HepG2 (cell line): ENCODE measurements around the gene DSN1. TPM values are rescaled to one million over a fixed set of nuclear protein-coding genes. Genes with fewer than 3 reads are reported as not detected.
A peak's percentile ranks its signal among the peaks of the same experiment; 100 is the strongest.

Experiments
- AKAP8 ChIP-seq: sonication (generic); formaldehyde crosslinking; IDR thresholded peaks from 2 replicates; pipeline ENCODE4 v1.5.1; 2020; ENCODE audit warnings: mild to moderate bottlenecking, missing genetic modification reagents
- HMG20A ChIP-seq: IDR thresholded peaks from 2 replicates; pipeline ENCODE4 v1.6.1; 2016; ENCODE audit warnings: borderline replicate concordance
- MAF1 ChIP-seq: sonication (generic); formaldehyde crosslinking; IDR thresholded peaks from 2 replicates; pipeline ENCODE4 v1.5.0; 2020; ENCODE audit warnings: missing genetic modification reagents, borderline replicate concordance
- MAFF ChIP-seq: IDR thresholded peaks from 2 replicates; pipeline ENCODE4 v1.6.1; 2011; ENCODE audit warnings: low read depth, low read length, improper control_type of control experiment
- MBD4 ChIP-seq: IDR thresholded peaks from 2 replicates; pipeline ENCODE4 v1.6.1; 2012; ENCODE audit warnings: low read length, inconsistent platforms, borderline replicate concordance
- PRMT3 ChIP-seq: sonication (generic); formaldehyde crosslinking; IDR thresholded peaks from 2 replicates; pipeline ENCODE4 v1.8.1; 2022; ENCODE audit warnings: low read depth, mild to moderate bottlenecking, moderate library complexity, missing genetic modification reagents, borderline replicate concordance
- SIX1 ChIP-seq: sonication (generic); formaldehyde crosslinking; IDR thresholded peaks from 2 replicates; pipeline ENCODE4 v1.4.0; 2020; ENCODE audit warnings: missing genetic modification reagents, borderline replicate concordance
- SMAD1 ChIP-seq: sonication (generic); formaldehyde crosslinking; IDR thresholded peaks from 2 replicates; pipeline ENCODE4 v1.4.0; 2020; ENCODE audit warnings: missing genetic modification reagents, low read depth, mild to moderate bottlenecking, borderline replicate concordance
- THYN1 ChIP-seq: sonication (generic); formaldehyde crosslinking; IDR thresholded peaks from 2 replicates; pipeline ENCODE4 v1.8.1; 2023; ENCODE audit warnings: low read depth, mild to moderate bottlenecking, moderate library complexity, missing genetic modification reagents, borderline replicate concordance
- ZNF160 ChIP-seq: sonication (generic); formaldehyde crosslinking; IDR thresholded peaks from 2 replicates; pipeline ENCODE4 v1.8.0; 2022; ENCODE audit warnings: mild to moderate bottlenecking, inconsistent platforms, missing genetic modification reagents
- ZNF20 ChIP-seq: sonication (generic); formaldehyde crosslinking; IDR thresholded peaks from 2 replicates; pipeline ENCODE4 v1.4.0; 2020; ENCODE audit warnings: mild to moderate bottlenecking, moderate library complexity, missing genetic modification reagents
- ZNF547 ChIP-seq: sonication (generic); formaldehyde crosslinking; IDR thresholded peaks from 2 replicates; pipeline ENCODE4 v1.5.1; 2020; ENCODE audit warnings: mild to moderate bottlenecking, missing genetic modification reagents
- ZNF768 ChIP-seq: sonication (generic); formaldehyde crosslinking; IDR thresholded peaks from 2 replicates; pipeline ENCODE4 v1.4.0; 2020; ENCODE audit warnings: missing genetic modification reagents
- ZNF775 ChIP-seq: sonication (generic); formaldehyde crosslinking; IDR thresholded peaks from 2 replicates; pipeline ENCODE4 v1.4.0; 2020; ENCODE audit warnings: missing genetic modification reagents, mild to moderate bottlenecking, moderate library complexity, borderline replicate concordance
- polyA plus RNA-seq, 8 experiments: library from polyadenylated mRNA; depleted of rRNA in 3 of 8; stranded (reverse) in 7 of 8; unstranded in 1 of 8; fragments of >200 nt; fragmentation: Illumina TruSeq in 4 of 8; extraction: Trizol in 4 of 8; gene quantifications; 2 replicates each; pipeline versions ENCODE4 v1.2.1 to v1.2.3, GENCODE V29; 2011 to 2016; ENCODE audit warnings: low read depth in 4 of 8, missing spikeins in 1 of 8, mixed read lengths in 1 of 8; ENCODE audit not compliant: insufficient read depth in 1 of 8
- total RNA-seq, 5 experiments: library from RNA; depleted of rRNA; stranded (reverse); fragments of >200 nt; fragmentation: Illumina TruSeq; extraction: Trizol; gene quantifications; 2 replicates each; pipeline ENCODE4 v1.2.3, GENCODE V29; 2016; ENCODE audit warnings: low read depth in 1 of 5
- TF ChIP-seq, protein P1 (sequence below): sonication (generic); formaldehyde crosslinking; IDR thresholded peaks from 2 replicates; pipeline ENCODE4 v1.4.0; 2020; ENCODE audit warnings: missing genetic modification reagents, mild to moderate bottlenecking, borderline replicate concordance
- TF ChIP-seq, protein P2 (sequence below): sonication (generic); formaldehyde crosslinking; IDR thresholded peaks from 2 replicates; pipeline ENCODE4 v1.8.1; 2023; ENCODE audit warnings: mild to moderate bottlenecking, inconsistent platforms, moderate library complexity, missing genetic modification reagents, borderline replicate concordance
- TF ChIP-seq, protein P3 (sequence below): conservative IDR thresholded peaks from 2 replicates; pipeline ENCODE4 v1.6.1; 2018; ENCODE audit warnings: missing genetic modification reagents
- TF ChIP-seq, protein P4 (sequence below): sonication (generic); formaldehyde crosslinking; IDR thresholded peaks from 2 replicates; pipeline ENCODE4 v1.4.0; 2020; ENCODE audit warnings: mild to moderate bottlenecking, missing genetic modification reagents, borderline replicate concordance

The DSN1 gene
- total and polyA plus RNA-seq, 2 of the 13 experiments (the other 11 are each of a cell fraction or from before 2014, with no cell fraction given): 18.7 to 53.7 TPM

DNA sequence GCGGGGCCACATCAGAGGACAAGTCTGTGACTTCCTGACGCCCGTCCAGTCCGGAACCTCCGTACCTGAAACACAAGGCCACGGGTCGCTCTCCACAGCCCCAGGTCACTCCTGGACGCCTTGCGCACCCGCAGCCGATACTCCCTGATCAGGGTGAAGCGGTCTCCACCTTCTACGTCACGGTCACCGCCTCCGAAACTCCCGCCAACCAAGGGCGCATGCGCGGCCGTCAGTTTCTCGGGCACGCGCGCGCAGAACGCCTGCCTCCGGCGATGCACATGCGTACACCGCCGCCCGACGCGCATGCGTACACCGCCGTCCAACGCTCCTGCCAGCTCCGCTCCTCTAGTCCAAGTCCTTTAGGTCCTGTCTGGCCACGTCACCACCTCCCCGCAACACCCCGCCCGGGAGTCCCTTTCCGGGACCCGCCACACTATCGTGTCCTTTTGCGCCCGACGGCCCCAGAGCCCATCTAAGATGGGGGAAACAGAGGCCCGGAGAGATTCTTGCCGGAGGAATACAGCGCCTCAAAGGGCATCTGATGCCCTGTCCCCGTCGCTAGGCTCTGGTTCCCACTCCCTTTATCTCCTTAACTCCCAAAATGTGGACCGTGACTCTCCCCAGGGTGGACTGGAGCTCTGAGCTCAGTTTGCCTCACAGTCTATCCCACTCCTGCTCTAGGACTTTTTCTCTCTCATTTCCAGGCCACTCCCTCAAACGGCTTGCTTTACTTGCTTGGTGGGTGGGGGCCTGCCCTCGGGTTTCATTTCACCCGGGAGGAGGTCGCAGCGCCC is at the start of gene DSN1 (continued):
- TF ChIP-seq, protein P1, sequence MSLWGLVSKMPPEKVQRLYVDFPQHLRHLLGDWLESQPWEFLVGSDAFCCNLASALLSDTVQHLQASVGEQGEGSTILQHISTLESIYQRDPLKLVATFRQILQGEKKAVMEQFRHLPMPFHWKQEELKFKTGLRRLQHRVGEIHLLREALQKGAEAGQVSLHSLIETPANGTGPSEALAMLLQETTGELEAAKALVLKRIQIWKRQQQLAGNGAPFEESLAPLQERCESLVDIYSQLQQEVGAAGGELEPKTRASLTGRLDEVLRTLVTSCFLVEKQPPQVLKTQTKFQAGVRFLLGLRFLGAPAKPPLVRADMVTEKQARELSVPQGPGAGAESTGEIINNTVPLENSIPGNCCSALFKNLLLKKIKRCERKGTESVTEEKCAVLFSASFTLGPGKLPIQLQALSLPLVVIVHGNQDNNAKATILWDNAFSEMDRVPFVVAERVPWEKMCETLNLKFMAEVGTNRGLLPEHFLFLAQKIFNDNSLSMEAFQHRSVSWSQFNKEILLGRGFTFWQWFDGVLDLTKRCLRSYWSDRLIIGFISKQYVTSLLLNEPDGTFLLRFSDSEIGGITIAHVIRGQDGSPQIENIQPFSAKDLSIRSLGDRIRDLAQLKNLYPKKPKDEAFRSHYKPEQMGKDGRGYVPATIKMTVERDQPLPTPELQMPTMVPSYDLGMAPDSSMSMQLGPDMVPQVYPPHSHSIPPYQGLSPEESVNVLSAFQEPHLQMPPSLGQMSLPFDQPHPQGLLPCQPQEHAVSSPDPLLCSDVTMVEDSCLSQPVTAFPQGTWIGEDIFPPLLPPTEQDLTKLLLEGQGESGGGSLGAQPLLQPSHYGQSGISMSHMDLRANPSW (CRISPR knock-in tag): peak; percentile 94; the same call in 1 of the 2 replicates
- no peak for TF ChIP-seq MBD4
- 0 out of 2 replicates have a peak, but pooled peaks have one; percentile 55 for TF ChIP-seq AKAP8 (CRISPR knock-in tag)
- peak; percentile 65; the same call in 1 of the 2 replicates for TF ChIP-seq MAF1 (CRISPR knock-in tag)
- TF ChIP-seq ZNF160 (CRISPR knock-in tag): peak; percentile 88
- TF ChIP-seq, protein P2, sequence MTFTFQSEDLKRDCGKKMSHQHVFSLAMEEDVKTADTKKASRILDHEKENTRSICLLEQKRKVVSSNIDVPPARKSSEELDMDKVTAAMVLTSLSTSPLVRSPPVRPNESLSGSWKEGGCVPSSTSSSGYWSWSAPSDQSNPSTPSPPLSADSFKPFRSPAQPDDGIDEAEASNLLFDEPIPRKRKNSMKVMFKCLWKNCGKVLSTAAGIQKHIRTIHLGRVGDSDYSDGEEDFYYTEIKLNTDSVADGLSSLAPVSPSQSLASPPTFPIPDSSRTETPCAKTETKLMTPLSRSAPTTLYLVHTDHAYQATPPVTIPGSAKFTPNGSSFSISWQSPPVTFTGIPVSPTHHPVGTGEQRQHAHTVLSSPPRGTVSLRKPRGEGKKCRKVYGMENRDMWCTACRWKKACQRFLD (CRISPR knock-in tag): peak; percentile 97
- no peak for TF ChIP-seq HMG20A (CRISPR knock-in tag)
- TF ChIP-seq SMAD1: peak; percentile 89; the same call in 1 of the 2 replicates
- no peak; the same call in 1 of the 2 replicates for TF ChIP-seq THYN1 (CRISPR knock-in tag)
- no peak for TF ChIP-seq ZNF775
- TF ChIP-seq, protein P3, sequence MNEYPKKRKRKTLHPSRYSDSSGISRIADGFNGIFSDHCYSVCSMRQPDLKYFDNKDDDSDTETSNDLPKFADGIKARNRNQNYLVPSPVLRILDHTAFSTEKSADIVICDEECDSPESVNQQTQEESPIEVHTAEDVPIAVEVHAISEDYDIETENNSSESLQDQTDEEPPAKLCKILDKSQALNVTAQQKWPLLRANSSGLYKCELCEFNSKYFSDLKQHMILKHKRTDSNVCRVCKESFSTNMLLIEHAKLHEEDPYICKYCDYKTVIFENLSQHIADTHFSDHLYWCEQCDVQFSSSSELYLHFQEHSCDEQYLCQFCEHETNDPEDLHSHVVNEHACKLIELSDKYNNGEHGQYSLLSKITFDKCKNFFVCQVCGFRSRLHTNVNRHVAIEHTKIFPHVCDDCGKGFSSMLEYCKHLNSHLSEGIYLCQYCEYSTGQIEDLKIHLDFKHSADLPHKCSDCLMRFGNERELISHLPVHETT (CRISPR knock-in tag): peak; percentile 87
- TF ChIP-seq, protein P4, sequence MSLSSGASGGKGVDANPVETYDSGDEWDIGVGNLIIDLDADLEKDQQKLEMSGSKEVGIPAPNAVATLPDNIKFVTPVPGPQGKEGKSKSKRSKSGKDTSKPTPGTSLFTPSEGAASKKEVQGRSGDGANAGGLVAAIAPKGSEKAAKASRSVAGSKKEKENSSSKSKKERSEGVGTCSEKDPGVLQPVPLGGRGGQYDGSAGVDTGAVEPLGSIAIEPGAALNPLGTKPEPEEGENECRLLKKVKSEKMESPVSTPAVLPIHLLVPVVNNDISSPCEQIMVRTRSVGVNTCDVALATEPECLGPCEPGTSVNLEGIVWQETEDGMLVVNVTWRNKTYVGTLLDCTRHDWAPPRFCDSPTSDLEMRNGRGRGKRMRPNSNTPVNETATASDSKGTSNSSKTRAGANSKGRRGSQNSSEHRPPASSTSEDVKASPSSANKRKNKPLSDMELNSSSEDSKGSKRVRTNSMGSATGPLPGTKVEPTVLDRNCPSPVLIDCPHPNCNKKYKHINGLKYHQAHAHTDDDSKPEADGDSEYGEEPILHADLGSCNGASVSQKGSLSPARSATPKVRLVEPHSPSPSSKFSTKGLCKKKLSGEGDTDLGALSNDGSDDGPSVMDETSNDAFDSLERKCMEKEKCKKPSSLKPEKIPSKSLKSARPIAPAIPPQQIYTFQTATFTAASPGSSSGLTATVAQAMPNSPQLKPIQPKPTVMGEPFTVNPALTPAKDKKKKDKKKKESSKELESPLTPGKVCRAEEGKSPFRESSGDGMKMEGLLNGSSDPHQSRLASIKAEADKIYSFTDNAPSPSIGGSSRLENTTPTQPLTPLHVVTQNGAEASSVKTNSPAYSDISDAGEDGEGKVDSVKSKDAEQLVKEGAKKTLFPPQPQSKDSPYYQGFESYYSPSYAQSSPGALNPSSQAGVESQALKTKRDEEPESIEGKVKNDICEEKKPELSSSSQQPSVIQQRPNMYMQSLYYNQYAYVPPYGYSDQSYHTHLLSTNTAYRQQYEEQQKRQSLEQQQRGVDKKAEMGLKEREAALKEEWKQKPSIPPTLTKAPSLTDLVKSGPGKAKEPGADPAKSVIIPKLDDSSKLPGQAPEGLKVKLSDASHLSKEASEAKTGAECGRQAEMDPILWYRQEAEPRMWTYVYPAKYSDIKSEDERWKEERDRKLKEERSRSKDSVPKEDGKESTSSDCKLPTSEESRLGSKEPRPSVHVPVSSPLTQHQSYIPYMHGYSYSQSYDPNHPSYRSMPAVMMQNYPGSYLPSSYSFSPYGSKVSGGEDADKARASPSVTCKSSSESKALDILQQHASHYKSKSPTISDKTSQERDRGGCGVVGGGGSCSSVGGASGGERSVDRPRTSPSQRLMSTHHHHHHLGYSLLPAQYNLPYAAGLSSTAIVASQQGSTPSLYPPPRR: peak; percentile 63
- TF ChIP-seq ZNF547 (CRISPR knock-in tag): no peak; the same call in 1 of the 2 replicates
- TF ChIP-seq PRMT3 (CRISPR knock-in tag): peak; percentile 22; the same call in 1 of the 2 replicates
- TF ChIP-seq ZNF20 (CRISPR knock-in tag): peak; percentile 90
- no peak for TF ChIP-seq MAFF
- TF ChIP-seq ZNF768 (CRISPR knock-in tag): peak; percentile 74; the same call in 1 of the 2 replicates
- TF ChIP-seq SIX1 (CRISPR knock-in tag): peak; percentile 81
